ENCODE results near the gene IL4R. TPM values are rescaled to one million over a fixed set of nuclear protein-coding genes. Genes with fewer than 3 reads are reported as not detected.
"Not testable (repeated sequence)": the region's sequence is repeated elsewhere in the genome, so short reads cannot be mapped to it uniquely, and the experiment has no call there.

IL4R gene
- total RNA-seq, 2 donors from 2014 or later = 118 to 140 TPM

DNA sequence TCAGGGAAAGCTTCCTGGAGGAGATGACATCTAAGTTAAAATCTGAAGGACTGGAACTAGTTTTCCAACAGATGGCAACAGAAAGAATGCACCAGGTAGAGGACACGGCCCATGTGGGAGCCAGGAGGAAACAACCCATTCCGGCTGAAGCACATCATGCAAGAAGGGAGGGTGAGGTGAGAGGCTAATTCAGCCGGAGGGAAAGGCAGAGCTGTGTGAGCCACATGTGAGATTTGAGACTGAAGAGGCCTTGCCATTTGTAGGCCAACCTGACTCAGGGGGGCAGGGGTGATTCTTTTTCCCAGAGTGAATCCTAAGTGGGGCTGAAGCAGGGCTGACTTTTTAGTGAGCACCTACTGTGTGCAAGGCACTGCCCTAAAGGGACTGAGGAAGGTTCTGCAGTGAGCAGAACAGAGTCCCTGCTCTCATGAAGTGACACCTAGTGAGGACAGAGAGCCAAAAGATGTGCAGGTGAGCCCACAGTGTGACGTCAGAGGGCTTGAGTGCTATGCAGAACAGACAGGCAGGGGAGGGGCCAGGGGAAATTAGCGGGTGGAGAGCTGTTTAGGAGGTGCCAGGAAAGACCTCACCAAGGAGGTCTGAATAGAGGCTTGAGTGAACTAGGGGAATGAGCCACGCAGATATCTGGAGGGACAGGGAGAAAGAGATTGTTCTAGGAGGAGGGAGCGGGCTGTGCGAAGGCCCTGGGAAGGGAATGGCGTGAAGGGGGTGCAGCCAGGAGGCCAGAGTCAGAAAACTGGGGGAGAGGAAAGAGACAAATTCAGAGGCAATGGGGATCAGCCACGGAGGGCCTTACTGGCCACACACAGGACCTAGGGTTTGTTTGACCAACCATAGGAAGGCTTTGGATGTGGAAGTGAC lies 68.4 kb downstream of the IL4R start:
- ATAC-seq (no peak), DNase-seq (no peak)
- intact Hi-C loops (cut with DNase I, micrococcal nuclease) = no loop called here

DNA sequence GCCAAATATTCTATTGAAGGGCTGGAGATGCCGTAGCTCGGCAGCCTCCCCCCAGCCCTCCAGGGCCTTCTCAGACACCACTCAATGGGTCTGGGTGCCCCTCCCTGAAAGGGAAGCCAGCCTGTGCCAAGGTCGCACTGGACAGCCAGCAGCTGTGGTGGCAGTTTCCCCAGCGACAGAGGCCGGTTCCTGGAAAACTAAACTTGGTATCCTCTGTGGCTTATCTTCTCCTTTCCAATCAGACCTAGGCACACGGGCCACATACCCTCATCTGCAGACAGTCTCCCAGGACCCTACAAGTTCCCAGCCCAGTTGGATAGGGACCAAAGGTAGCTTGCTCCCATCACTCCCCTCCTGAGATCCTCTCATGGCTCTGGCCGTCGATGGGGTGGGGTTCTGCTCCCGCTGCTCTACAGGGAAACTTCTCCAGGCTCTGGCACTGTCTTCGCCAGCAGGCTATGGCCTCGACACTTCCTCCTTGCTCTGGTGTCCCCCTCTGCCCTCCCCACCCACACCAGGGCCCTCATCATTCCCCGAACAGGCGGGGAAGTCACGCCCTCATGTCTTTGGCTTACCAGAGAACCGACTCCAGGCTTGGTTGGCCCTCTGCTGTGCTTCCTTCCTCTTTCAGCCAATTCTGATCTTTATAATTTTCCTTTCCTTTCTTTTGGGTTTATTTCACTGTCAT lies 69.9 kb downstream of the IL4R start:
- DNase-seq (no peak), ATAC-seq (no peak)
- intact Hi-C loops (cut with DNase I, micrococcal nuclease) = no loop called here

DNA sequence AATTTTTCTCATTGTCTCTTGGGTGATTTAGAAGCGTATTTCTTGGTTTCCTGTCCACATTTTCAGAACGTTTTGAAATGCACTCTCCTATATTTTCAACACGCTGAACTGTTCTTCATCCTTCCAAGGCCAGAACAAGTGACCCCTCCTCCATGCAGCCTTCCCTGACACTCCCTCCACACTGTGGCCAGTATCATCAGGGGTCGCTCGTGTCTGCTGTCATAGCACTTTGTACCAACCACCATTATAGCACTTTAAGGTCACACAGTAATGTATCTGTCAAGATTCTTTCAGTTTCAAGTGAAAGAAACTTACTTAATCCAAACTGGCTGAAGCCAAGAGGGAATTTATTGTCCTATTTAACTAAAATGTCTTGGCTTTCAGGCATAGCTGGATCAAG lies 70.7 kb downstream of the IL4R start:
- no peak for ATAC-seq
- no peak for DNase-seq
- intact Hi-C loops (cut with DNase I, micrococcal nuclease) = no loop called here

DNA sequence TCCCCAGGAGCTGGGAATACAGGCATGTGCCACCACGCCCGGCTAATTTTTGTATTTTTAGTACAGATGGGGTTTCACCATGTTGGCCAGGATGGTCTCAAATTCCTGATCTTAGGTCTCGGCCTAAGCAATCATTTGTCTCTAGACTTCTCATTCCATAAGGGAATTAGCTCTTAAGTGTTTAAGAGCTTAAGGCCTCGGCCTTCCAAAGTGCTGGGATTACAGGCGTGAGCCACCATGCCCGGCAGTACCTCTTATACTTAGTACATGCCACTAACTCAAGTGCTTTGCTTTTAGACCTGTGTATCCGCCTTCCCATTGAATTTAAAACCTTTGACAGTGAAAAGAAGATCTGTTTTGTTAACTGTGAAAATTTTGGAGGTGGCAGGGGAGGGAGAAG lies 71.6 kb downstream of the IL4R start:
- ATAC-seq (no peak), DNase-seq (no peak)
- intact Hi-C loops (cut with DNase I, micrococcal nuclease) = no loop called here

DNA sequence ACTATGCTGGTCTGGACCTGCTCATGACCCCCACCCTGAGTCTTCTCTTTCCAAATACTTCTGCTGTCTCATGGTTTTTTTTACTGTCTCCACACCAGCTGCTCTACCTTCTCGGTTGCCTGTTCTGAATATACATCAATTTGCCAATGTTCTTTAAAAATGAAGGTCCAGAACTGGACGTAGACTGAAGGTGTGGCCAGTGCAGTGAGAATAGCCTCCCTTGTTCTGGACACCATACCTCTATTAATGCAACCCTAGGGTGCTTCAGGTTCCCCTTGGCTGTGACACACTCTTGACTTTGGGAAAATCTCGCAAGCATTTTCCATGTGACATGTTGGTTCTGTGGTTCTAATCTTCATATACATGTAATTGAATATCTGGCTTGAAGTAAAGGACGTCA lies 72.9 kb downstream of the IL4R start:
- intact Hi-C loops (cut with DNase I, micrococcal nuclease) = no loop called here
- ATAC-seq (no peak), DNase-seq (no peak)

DNA sequence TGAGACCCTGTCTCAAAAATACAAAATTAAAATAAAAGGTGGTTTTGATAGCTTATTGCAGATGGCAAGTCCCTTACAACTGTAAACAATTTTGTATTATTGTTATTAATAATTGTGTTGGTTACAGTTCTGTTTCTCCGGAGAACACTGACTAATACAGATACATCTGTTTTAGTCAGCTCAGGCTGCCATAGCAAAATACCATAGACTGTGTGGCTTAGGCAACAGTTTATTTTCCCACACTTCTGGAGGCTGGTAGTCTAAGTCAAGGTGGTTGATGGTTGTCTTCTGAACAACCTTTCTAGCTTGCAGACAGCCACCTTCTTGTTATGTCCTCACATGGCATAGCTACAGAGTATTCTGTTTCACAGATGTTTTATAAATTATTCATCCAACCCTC lies 74.0 kb downstream of the IL4R start:
- intact Hi-C loops (cut with DNase I, micrococcal nuclease) = no loop called here
- no peak for ATAC-seq

DNA sequence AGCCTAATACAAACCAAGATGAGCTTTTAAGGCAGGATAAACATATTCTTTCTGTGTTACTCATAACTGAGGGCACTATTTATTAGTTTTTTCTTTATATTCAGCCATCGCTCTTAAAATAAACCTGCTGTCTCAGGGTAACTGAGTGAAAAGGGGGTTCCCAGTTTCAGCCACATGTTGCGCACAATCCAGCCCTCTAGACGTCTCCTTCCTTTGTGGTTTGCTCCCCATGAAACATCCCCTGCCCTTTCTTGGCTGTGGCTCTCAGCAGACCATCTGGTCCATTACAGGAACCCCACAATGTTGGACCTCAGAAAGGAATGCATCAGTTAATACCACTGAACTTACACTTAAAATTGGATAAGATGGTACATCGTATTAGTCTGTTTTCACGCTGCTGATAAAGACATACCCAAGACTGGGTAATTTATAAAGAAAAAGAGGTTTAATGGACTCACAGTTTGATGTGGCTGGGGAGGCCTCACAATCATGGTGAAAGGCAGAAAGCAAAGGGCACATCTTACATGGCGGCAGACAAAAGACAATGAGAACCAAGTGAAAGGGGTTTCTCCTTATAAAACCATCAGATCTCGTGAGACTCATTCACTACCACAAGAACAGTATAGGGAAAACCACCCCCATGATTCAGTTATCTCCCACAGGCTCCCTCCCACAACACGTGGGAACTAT lies 75.6 kb downstream of the IL4R start:
- intact Hi-C loops (cut with DNase I, micrococcal nuclease) = no loop called here
- no peak for DNase-seq
- ATAC-seq = no peak

More for the DNA sequence above, 74.0 kb downstream of the IL4R start:
- no peak for DNase-seq

DNA sequence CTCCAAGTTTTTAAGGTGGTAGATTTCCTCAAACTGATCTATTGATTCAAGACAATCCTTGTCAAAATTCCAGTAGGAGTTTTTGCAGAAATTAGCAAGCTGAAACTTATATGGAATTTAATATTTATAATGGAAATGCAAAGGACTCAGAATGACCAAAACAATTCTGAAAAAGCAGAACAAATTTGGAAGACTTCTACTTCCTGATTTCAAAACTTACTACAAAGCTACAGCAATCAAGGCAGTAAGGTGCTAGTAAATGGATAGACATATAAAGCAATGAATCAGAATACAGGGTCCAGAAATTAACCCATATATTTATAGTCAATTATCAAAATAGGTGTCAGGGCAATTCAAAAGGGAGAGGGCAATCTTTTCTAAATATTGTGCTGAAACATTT lies 76.4 kb downstream of the IL4R start:
- DNase-seq = no peak
- ATAC-seq = no peak
- intact Hi-C loops (cut with DNase I, micrococcal nuclease) = no loop called here

DNA sequence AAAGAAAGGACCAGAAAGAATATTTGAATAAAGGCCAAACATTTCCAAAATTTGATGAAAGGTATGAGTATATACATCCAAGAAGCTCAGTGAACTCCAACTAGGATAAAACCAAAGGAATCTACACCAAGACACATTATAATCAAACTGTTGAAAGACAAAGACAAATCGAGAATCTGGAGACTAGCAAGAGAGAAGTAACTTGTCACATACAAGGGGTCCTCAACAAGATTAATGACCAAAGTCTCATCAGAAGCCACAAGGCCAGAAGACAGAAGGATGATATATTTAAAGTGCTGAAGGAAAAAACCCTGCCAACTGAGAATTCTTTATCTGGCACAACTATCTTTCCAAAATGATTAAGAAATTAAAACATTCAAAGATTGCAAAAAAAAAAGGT lies 78.9 kb downstream of the IL4R start:
- no peak for DNase-seq
- ATAC-seq = no peak
- intact Hi-C loops (cut with DNase I, micrococcal nuclease) = no loop called here

DNA sequence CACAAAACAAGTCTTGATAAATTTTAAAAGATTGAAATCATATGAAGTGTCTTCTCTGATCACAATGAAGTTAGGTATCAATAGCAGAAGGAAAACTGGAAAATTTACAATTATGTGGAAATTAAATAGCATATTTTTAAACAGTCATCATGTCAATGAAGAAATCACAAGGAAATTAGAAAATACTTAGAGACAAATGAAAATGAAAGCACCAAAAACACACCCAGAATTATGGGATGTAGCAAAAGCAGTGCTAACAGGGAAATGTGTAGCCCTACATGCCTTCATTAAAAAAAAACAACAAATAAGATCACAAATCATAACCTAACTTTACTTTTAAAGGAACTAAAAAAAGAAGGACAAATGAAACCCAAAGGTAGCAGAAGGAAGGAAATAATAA lies 80.7 kb downstream of the IL4R start:
- ATAC-seq = no peak
- DNase-seq = no peak
- intact Hi-C loops (cut with DNase I, micrococcal nuclease) = no loop called here

DNA sequence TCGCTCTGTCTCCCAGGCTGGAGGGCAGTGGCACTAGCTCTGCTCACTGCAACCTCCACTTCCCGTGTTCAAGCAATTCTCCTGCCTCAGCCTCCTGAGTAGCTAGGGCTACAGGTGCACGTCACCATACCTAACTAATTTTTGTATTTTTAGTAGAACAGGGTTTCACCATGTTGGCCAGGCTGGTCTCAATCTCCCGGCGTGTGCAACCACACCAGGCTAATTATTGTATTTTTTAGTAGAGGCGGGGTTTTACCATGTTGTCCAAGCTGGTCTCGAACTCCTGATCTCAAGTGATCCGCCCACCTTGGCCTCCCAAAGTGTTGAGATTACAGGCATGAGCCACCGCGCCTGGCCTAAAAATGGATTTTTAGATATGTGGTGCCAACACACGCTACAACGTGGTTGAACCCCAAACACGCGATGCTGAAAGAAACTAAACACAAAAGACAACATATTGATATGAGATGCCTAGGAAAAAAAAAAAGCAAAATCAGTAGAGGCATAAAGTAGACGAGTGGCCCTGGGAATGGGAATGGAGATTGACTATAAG lies 84.6 kb downstream of the IL4R start:
- DNase-seq; intact Hi-C loops (cut with DNase I, micrococcal nuclease); ATAC-seq: not testable (repeated sequence)

DNA sequence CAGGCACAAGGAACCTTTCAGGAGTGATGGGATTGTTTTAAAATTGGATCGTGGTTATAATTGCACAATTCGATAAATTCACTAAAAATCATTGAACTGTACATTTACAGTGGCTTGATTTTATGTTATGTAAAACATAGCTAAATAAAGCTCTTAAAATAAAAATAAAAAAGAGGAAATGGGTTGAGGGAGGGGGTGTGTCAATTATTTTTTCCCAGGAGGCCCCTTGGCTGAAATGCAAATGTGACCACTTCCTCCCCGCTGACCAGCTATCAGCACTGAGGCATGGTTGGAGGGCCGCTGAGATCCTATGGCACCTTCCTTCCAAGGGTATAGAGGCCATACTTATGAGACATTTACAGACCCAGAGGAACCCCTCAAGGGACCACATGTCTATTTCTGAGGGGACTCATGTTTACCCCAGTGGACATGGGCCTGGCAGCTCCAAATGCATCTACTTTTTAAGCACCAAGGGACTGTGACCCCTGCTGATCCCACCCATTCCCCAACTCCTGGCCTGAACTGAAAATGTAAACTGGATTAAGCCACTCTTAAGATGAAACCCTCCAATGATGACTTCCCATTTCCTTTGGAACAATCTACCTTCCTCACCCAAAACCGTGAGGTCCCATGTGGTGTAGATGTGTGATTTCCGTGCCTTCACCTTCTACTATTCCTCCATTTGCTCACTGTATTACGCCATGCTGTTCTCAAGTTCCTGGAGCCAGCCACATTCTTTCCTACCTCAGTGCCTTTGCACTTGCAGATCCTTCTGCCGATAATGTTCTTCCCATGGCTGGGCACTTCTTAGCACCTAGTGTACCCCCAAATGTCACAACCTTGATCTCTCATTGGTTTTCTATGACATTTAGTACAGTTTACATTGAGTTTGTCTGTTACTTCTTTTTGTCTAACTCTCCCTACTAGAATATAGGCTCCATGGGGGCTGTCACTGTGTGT lies 85.4 kb downstream of the IL4R start:
- no peak for ATAC-seq
- DNase-seq = no peak
- intact Hi-C loops (cut with DNase I, micrococcal nuclease) = no loop called here

DNA sequence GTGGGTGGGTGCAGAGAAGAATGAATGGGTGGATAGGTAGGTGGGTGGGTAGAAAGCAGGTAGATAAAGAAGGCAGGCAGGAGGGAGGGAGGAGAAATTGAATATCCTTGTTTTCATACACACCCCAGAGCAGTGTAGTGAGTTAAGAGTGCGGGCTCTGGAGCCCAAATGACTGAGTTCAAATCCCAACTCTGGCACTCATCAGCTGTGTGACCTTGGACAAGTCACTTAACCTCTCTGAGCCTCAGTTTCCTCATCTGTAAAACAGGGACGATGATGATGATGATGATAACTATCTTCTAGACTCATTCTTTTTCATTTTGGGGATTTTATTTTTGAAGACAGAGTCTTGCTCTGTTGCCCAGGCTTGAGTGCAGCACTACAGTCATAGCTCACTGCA lies 86.2 kb downstream of the IL4R start:
- intact Hi-C loops (cut with DNase I, micrococcal nuclease) = no loop called here
- ATAC-seq (no peak), DNase-seq (no peak)

DNA sequence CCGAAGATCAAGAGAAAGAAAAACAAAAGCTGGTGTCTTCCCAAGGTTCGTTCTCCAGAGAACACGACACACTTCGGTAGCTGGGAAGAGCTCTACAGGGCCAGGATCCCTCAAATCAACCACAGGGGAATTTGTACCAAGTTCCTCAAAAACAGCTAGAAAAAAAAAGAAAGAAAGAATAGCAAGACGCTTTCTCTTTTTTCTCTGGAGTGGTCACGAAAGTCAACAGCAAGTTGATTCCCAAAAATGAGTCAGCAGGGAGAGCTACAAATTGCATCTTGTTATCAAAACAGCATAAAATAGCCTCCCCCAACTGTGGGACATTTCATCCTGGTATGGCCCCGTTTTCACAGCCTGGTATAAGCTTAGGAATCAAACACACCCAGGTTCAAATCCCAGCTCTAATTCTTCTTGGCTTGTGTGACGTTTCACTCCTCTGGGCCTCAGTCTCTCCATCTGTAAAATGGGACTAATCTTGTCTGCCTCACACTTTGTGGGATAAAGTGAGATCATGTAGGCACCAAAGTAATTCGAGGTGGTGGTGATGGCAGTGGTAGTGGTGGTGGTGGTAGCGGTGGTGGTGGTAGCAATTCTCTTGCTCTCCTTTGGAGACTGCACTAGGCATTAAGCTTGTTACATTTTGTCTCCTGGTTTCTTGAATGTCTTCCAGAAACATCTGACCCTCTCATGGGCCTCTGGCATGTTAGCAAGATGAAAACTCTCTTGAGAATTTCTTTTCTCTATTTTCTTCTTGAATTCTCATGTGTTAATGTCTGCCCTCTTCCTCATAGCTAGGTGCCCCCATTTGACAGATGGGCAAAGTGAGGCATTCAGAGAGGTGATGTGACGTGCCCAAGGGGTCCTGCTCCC lies 87.2 kb downstream of the IL4R start:
- ATAC-seq (no peak), DNase-seq (no peak)
- intact Hi-C loops (cut with DNase I, micrococcal nuclease) = no loop called here

DNA sequence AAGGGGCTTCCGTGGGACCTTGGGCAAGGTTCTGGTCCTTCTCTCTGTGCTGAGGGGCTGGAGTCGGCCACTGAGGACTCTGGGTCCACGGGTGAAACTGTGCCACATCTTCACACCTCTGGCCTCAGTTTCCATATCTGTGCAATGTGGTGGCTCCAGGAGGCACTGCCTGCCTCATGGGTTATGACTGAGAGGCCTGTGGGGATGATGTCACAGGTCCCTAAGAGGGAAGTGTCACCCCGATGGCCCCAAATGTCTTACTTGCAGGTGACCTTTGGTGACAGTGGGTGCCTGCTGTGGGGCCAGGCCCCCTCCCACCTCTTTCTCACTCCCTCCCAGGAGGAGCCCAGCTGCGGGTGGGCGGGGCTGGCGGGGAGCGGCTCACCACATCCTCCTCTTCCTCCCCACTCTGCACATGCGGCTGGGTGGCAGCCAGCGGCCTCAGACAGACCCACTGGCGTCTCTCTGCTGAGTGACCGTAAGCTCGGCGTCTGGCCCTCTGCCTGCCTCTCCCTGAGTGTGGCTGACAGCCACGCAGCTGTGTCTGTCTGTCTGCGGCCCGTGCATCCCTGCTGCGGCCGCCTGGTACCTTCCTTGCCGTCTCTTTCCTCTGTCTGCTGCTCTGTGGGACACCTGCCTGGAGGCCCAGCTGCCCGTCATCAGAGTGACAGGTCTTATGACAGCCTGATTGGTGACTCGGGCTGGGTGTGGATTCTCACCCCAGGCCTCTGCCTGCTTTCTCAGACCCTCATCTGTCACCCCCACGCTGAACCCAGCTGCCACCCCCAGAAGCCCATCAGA lies 88.2 kb downstream of the IL4R start, which contains the start of gene IL21R:
Gene IL21R, plus strand, starts transcription at position 407 of the 801 bp plus-strand sequence. CDS start 27,898 bp downstream, outside the sequence.
- peak; percentile 58 for ATAC-seq
- intact Hi-C loops (cut with DNase I, micrococcal nuclease) = no loop called here
- peak; percentile 43 to 73 for DNase-seq

DNA sequence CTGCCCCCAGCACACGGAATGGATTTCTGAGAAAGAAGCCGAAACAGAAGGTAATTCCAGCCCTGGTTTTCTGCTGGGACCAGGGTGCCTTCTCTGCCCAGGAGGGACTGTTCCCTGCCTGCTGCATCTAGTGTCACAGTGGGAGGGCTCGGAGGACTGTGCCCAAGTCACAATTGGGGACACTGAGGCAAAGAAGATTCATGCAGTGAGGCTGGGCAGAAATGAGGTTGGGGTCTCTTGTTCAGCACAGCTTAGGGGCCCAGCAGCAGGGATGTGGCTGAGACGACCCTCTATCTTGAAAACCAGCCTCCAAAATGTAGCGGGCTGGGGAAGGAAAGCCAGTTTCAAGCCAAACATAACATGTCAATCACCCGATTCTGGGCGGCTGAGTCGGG lies 88.8 kb downstream of the IL4R start:
- no peak for ATAC-seq
- intact Hi-C loops (cut with DNase I, micrococcal nuclease) = no loop called here
- DNase-seq = no peak
